Liver (tissue), 9 donors: Measurements from ENCODE around the gene TTC22. TPM values are rescaled to one million over a fixed set of nuclear protein-coding genes. Genes with fewer than 3 reads are reported as not detected.
A peak's percentile ranks its signal among the peaks of the same experiment; 100 is the strongest.

Experiments
- DNase-seq: peaks from one replicate; pipeline ENCODE4 v3.0.0-alpha.2; 2017; ENCODE audit warnings: low spot score
- H3K27ac ChIP-seq, 2 donors: one replicate each; pipeline ENCODE4 v1.7.0; 2013; ENCODE audit warnings: inconsistent platforms in 2 of 2, low read length in 2 of 2, control low read depth in 1 of 2, low read depth in 1 of 2, mild to moderate bottlenecking in 1 of 2
- H3K27me3 ChIP-seq, 4 donors: one replicate each; pipeline versions ENCODE4 v1.6.1 to v1.7.0; 2013; ENCODE audit warnings: low read length in 3 of 4, inconsistent platforms in 1 of 4, mild to moderate bottlenecking in 1 of 4, moderate library complexity in 1 of 4; ENCODE audit not compliant: control insufficient read depth in 4 of 4, insufficient read depth in 4 of 4
- H3K36me3 ChIP-seq, 4 donors: one replicate each; pipeline versions ENCODE4 v1.6.1 to v1.7.0; 2013; ENCODE audit warnings: low read length in 3 of 4, mild to moderate bottlenecking in 3 of 4, low read depth in 1 of 4, moderate library complexity in 1 of 4; ENCODE audit not compliant: control insufficient read depth in 4 of 4, insufficient read depth in 3 of 4
- H3K4me1 ChIP-seq, 4 donors: one replicate each; pipeline versions ENCODE4 v1.6.1 to v1.7.0; 2013; ENCODE audit warnings: low read length in 3 of 4, mild to moderate bottlenecking in 3 of 4, moderate library complexity in 1 of 4; ENCODE audit not compliant: control insufficient read depth in 4 of 4, insufficient read depth in 4 of 4
- H3K4me3 ChIP-seq, 3 donors: one replicate each; pipeline versions ENCODE4 v1.6.1 to v1.7.0; 2013; ENCODE audit warnings: low read length in 3 of 3, control low read depth in 1 of 3, low read depth in 1 of 3, mild to moderate bottlenecking in 1 of 3
- H3K9ac ChIP-seq, 2 donors: one replicate each; pipeline ENCODE4 v1.7.0; 2013; ENCODE audit warnings: low read length in 2 of 2, mild to moderate bottlenecking in 2 of 2, moderate library complexity in 2 of 2, control low read depth in 1 of 2, low read depth in 1 of 2
- H3K9me3 ChIP-seq, 4 donors: one replicate each; pipeline versions ENCODE4 v1.6.1 to v1.7.0; 2013; ENCODE audit warnings: low read length in 3 of 4; ENCODE audit not compliant: control insufficient read depth in 4 of 4
- ATF3 ChIP-seq: IDR thresholded peaks from 2 replicates; pipeline ENCODE4 v1.6.1; 2016; ENCODE audit warnings: antibody characterized with exemption
- CTCF ChIP-seq: fragments of 150-350 bp; IDR thresholded peaks from 2 replicates; pipeline ENCODE4 v1.5.1; 2017; ENCODE audit warnings: improper control_type of control experiment, low read depth, low read length; ENCODE audit not compliant: missing input control
- EGR1 ChIP-seq, 2 donors: IDR thresholded peaks; 2 replicates each; pipeline ENCODE4 v1.6.1; 2016 to 2018; ENCODE audit warnings: antibody characterized with exemption in 2 of 2, low read depth in 2 of 2
- FOXA1 ChIP-seq: IDR thresholded peaks from 2 replicates; pipeline ENCODE4 v1.6.1; 2016; ENCODE audit warnings: antibody characterized with exemption
- FOXA2 ChIP-seq: IDR thresholded peaks from 2 replicates; pipeline ENCODE4 v1.6.1; 2016; ENCODE audit warnings: antibody characterized with exemption
- GABPA ChIP-seq, 2 donors: IDR thresholded peaks in 1 of 2; conservative IDR thresholded peaks in 1 of 2; 2 replicates each; pipeline ENCODE4 v1.6.1; 2016; ENCODE audit warnings: antibody characterized with exemption in 2 of 2, mild to moderate bottlenecking in 1 of 2, moderate library complexity in 1 of 2
- HNF4A ChIP-seq, 2 donors: conservative IDR thresholded peaks; 2 replicates each; pipeline ENCODE4 v1.6.1; 2016; ENCODE audit warnings: antibody characterized with exemption in 2 of 2, mild to moderate bottlenecking in 2 of 2
- HNF4G ChIP-seq: IDR thresholded peaks from 2 replicates; pipeline ENCODE4 v1.6.1; 2016; ENCODE audit warnings: antibody characterized with exemption
- JUND ChIP-seq, 2 donors: IDR thresholded peaks; 2 replicates each; pipeline ENCODE4 v1.6.1; 2016; ENCODE audit warnings: antibody characterized with exemption in 2 of 2
- MAX ChIP-seq: IDR thresholded peaks from 2 replicates; pipeline ENCODE4 v1.6.1; 2016; ENCODE audit warnings: antibody characterized with exemption
- NR2F2 ChIP-seq: IDR thresholded peaks from 2 replicates; pipeline ENCODE4 v1.6.1; 2016; ENCODE audit warnings: antibody characterized with exemption
- RAD21 ChIP-seq, 2 donors: IDR thresholded peaks; 2 replicates each; pipeline ENCODE4 v1.6.1; 2016; ENCODE audit warnings: antibody characterized with exemption in 2 of 2, mild to moderate bottlenecking in 2 of 2
- REST ChIP-seq: IDR thresholded peaks from 2 replicates; pipeline ENCODE4 v1.6.1; 2016; ENCODE audit warnings: antibody characterized with exemption, mild to moderate bottlenecking
- RXRA ChIP-seq, 2 donors: IDR thresholded peaks; 2 replicates each; pipeline ENCODE4 v1.6.1; 2017 to 2018; ENCODE audit warnings: antibody characterized with exemption in 2 of 2, mild to moderate bottlenecking in 1 of 2
- SP1 ChIP-seq: IDR thresholded peaks from 2 replicates; pipeline ENCODE4 v1.6.1; 2018; ENCODE audit warnings: antibody characterized with exemption, mild to moderate bottlenecking
- TAF1 ChIP-seq: conservative IDR thresholded peaks from 2 replicates; pipeline ENCODE4 v1.6.1; 2016; ENCODE audit warnings: antibody characterized with exemption, mild to moderate bottlenecking
- YY1 ChIP-seq: IDR thresholded peaks from 2 replicates; pipeline ENCODE4 v1.6.1; 2016; ENCODE audit warnings: antibody characterized with exemption, mild to moderate bottlenecking
- ZBTB33 ChIP-seq: IDR thresholded peaks from 2 replicates; pipeline ENCODE4 v1.6.1; 2016; ENCODE audit warnings: antibody characterized with exemption
- WGBS: extraction: QIAGEN DNeasy Blood & Tissue Kit; methylation state at CpG from one replicate; pipeline ENCODE4 v1.1.7; 2013; 5-methylcytosine and 5-hydroxymethylcytosine counted together
- polyA plus RNA-seq, 2 donors: library from polyadenylated mRNA; stranded (reverse) in 1 of 2; unstranded in 1 of 2; fragments of 200-250 nt in 1 of 2; fragments of >200 nt in 1 of 2; fragmentation: Nextera tagmentation in 1 of 2; extraction: Ambion mirVana in 1 of 2; gene quantifications; one replicate each; pipeline versions ENCODE4 v1.2.1 to v1.2.3, GENCODE V29; 2013 to 2015
- total RNA-seq, 2 donors: library from RNA; depleted of rRNA; stranded (reverse); fragments of >200 nt; gene quantifications; one replicate each; pipeline ENCODE4 v1.2.3, GENCODE V29; 2014
- donor health status: healthy.
- donor health status: healthy.
- donor health status: healthy.
- donor health status: healthy.
- donor health status: healthy.

The TTC22 gene
- total and polyA plus RNA-seq, 4 donors: 0.96 to 3.5 (median 2.3) TPM

GRCh38 chr1:54845772-54846171 lies 44.6 kb upstream of the TTC22 start:
- TF ChIP-seq REST (no peak), HNF4A (conservative IDR thresholded peaks at IDR 0.05) (peak; percentile 24 to 61), NR2F2 (peak; percentile 25), RXRA (IDR thresholded peaks at IDR 0.05) (peak; percentile 24 to 67), HNF4G (no peak), FOXA1 (no peak), YY1 (no peak)
- WGBS: 70% methylated on average over 5 of the region's 5 CpGs

GRCh38 chr1:54844564-54844963 lies 43.4 kb upstream of the TTC22 start:
- Histone ChIP-seq H3K4me3 (no peak overlapping the region), H3K27ac (no peak overlapping the region), H3K9ac (no peak overlapping the region), H3K9me3 (no peaks in the 10 kb centered on the region), H3K36me3 (peaks cover 2 to 22% (median 20%) of the 10 kb centered on the region in 4 donors), H3K4me1 (peaks cover 0 to 4% (median 0%) of the 10 kb centered on the region in 4 donors), H3K27me3 (no peaks in the 10 kb centered on the region)
- TF ChIP-seq SP1 (no peak), ZBTB33 (no peak), FOXA2 (no peak), EGR1 (IDR thresholded peaks at IDR 0.05; ENCODE audit: low read depth in 2 of 2) (no peak), NR2F2 (no peak), TAF1 (no peak), FOXA1 (no peak), JUND (IDR thresholded peaks at IDR 0.05) (no peak), GABPA (IDR thresholded peaks at IDR 0.05 in 1 of 2, conservative IDR thresholded peaks at IDR 0.05 in 1 of 2) (no peak), HNF4G (no peak), YY1 (no peak), RXRA (IDR thresholded peaks at IDR 0.05) (no peak), MAX (no peak), RAD21 (IDR thresholded peaks at IDR 0.05) (no peak), REST (no peak), HNF4A (conservative IDR thresholded peaks at IDR 0.05) (no peak), CTCF (no peak), ATF3 (no peak)
- 92% methylated on average over 3 of the region's 3 CpGs for WGBS
- no peak for DNase-seq

More at GRCh38 chr1:54845772-54846171, 44.6 kb upstream of the TTC22 start:
- Histone ChIP-seq H3K4me3 (no peak overlapping the region), H3K27me3 (no peaks in the 10 kb centered on the region), H3K4me1 (peaks cover 0 to 4% (median 0%) of the 10 kb centered on the region in 4 donors), H3K36me3 (peaks cover 5 to 35% (median 31%) of the 10 kb centered on the region in 4 donors), H3K9me3 (no peaks in the 10 kb centered on the region), H3K27ac (no peak overlapping the region), H3K9ac (no peak overlapping the region)
- DNase-seq: no peak
